Measurements from ENCODE around the gene DLEU7. TPM values are rescaled to one million over a fixed set of nuclear protein-coding genes. Genes with fewer than 3 reads are reported as not detected.

DLEU7 gene
- polyA plus RNA-seq, 1 donor (not counting 4 experiments of a cell fraction or from before 2014, with no cell fraction given), result not detected

DNA sequence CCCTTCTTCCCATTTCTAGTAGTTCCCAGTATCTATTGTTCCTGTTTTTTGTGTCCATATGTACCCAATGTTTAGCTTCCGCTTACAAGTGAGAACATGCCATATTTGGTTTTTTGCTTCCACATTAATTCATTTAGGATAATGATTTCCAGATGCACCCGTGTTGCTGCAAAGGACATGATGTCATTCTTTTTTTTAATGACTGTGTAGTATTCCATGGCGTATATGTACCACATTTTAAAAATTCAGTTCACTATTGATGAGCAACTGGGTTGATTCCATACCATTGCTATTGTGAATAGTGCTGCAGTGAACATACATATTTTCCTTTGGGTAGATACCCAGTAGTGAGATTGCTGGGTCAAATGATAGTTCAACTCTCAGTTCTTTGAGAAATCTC lies 50.5 kb downstream of the DLEU7 start:
- no peak overlapping the region for H3K4me2 ChIP-seq (ENCODE audit: control insufficient read depth, extremely low read depth, insufficient read depth, low read depth, low read length)
- DNase-seq (ENCODE audit: low read depth, low spot score), result no peak
- FAIRE-seq, result no peak
- no peaks in the 10 kb centered on the region for H3K4me1 ChIP-seq (ENCODE audit: control insufficient read depth, extremely low read depth, insufficient read depth, low read length)
- TF ChIP-seq, protein P1, sequence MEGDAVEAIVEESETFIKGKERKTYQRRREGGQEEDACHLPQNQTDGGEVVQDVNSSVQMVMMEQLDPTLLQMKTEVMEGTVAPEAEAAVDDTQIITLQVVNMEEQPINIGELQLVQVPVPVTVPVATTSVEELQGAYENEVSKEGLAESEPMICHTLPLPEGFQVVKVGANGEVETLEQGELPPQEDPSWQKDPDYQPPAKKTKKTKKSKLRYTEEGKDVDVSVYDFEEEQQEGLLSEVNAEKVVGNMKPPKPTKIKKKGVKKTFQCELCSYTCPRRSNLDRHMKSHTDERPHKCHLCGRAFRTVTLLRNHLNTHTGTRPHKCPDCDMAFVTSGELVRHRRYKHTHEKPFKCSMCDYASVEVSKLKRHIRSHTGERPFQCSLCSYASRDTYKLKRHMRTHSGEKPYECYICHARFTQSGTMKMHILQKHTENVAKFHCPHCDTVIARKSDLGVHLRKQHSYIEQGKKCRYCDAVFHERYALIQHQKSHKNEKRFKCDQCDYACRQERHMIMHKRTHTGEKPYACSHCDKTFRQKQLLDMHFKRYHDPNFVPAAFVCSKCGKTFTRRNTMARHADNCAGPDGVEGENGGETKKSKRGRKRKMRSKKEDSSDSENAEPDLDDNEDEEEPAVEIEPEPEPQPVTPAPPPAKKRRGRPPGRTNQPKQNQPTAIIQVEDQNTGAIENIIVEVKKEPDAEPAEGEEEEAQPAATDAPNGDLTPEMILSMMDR (optimal IDR thresholded peaks at IDR 0.05 in 1 of 3, IDR thresholded peaks at IDR 0.05 in 1 of 3, conservative IDR thresholded peaks at IDR 0.05 in 1 of 3; ENCODE audit: extremely low read depth in 1 of 3, insufficient read depth in 2 of 3, low read length in 3 of 3), result no peak
- TF ChIP-seq EZH2 (IDR thresholded peaks at IDR 0.05; ENCODE audit: low read length), result no peak
- H3K9ac ChIP-seq (ENCODE audit: control insufficient read depth, extremely low read depth, insufficient read depth, low read length), result no peak overlapping the region
- no peaks in the 10 kb centered on the region for H3K79me2 ChIP-seq (ENCODE audit: control insufficient read depth, insufficient read depth, low read length)
- H3K4me3 ChIP-seq (ENCODE audit: control insufficient read depth in 2 of 3, extremely low read depth in 1 of 3, insufficient read depth in 2 of 3, low read depth in 1 of 3, low read length in 3 of 3), result no peak overlapping the region
- H4K20me1 ChIP-seq (ENCODE audit: control insufficient read depth, extremely low read depth, insufficient read depth, low read length), result no peaks in the 10 kb centered on the region
- no peak overlapping the region for H2AFZ ChIP-seq (ENCODE audit: control insufficient read depth, low read length)
- H3K9me3 ChIP-seq (ENCODE audit: control insufficient read depth, low read depth, low read length), result no peaks in the 10 kb centered on the region
- no peaks in the 10 kb centered on the region for H3K27me3 ChIP-seq (ENCODE audit: control insufficient read depth, extremely low read depth, insufficient read depth, low read length)
- H3K9me1 ChIP-seq (ENCODE audit: control insufficient read depth, extremely low read depth, insufficient read depth, low read length), result no peaks in the 10 kb centered on the region
- H3K36me3 ChIP-seq (ENCODE audit: control insufficient read depth in 2 of 2, extremely low read depth in 1 of 2, insufficient read depth in 2 of 2, low read length in 2 of 2), result no peaks in the 10 kb centered on the region
- no peak overlapping the region for H3K27ac ChIP-seq (ENCODE audit: control insufficient read depth, insufficient read depth, low read length)
- dilution Hi-C loops (cut with MboI; ENCODE audit: extremely low pct_ligation_motif_present, low sequenced_read_pairs), result no loop called here

DNA sequence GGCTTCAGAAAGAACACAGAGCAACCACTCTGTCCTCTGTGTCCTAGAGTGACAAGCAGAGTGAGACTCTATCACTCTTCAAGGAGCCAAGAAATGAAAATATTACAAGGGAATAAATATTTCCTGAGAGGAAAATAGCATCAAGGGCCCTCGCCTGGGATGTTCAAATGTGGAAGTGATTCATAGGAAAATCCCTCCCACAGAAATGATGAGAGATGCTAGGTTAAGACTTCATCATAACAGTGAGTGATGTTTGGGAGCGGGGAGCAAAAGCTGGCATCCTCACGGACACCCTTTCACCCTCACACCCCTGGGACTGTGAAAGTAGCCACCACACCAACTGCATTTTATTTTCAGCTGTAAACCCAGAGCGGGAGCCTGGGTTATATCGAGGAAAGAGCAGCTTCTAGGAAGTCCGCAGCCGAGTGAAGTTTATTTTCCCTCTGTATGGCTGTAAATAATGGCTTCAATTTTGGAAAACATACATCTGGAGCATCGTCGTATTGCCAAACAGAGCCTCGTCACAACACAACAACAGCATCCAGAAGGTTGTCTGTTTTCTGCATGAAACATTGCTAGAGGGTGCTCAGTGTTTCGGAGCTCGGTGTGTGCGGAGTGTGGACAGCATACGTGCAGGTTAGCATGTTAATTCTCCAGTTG lies 54.8 kb downstream of the DLEU7 start:
- H3K79me2 ChIP-seq (ENCODE audit: control insufficient read depth, insufficient read depth, low read length), result no peaks in the 10 kb centered on the region
- H3K9ac ChIP-seq (ENCODE audit: control insufficient read depth, extremely low read depth, insufficient read depth, low read length), result no peak overlapping the region
- no peak for DNase-seq (ENCODE audit: low read depth, low spot score)
- no peaks in the 10 kb centered on the region for H3K36me3 ChIP-seq (ENCODE audit: control insufficient read depth in 2 of 2, extremely low read depth in 1 of 2, insufficient read depth in 2 of 2, low read length in 2 of 2)
- H2AFZ ChIP-seq (ENCODE audit: control insufficient read depth, low read length), result no peak overlapping the region
- no peak for FAIRE-seq
- peaks cover 2% of the 10 kb centered on the region for H3K27me3 ChIP-seq (ENCODE audit: control insufficient read depth, extremely low read depth, insufficient read depth, low read length)
- H3K4me3 ChIP-seq (ENCODE audit: control insufficient read depth in 2 of 3, extremely low read depth in 1 of 3, insufficient read depth in 2 of 3, low read depth in 1 of 3, low read length in 3 of 3), result no peak overlapping the region
- H4K20me1 ChIP-seq (ENCODE audit: control insufficient read depth, extremely low read depth, insufficient read depth, low read length), result no peaks in the 10 kb centered on the region
- H3K4me1 ChIP-seq (ENCODE audit: control insufficient read depth, extremely low read depth, insufficient read depth, low read length), result no peaks in the 10 kb centered on the region
- no peaks in the 10 kb centered on the region for H3K9me1 ChIP-seq (ENCODE audit: control insufficient read depth, extremely low read depth, insufficient read depth, low read length)
- no peaks in the 10 kb centered on the region for H3K9me3 ChIP-seq (ENCODE audit: control insufficient read depth, low read depth, low read length)
- no peak for TF ChIP-seq EZH2 (IDR thresholded peaks at IDR 0.05; ENCODE audit: low read length)
- TF ChIP-seq, protein P1 (optimal IDR thresholded peaks at IDR 0.05 in 1 of 3, IDR thresholded peaks at IDR 0.05 in 1 of 3, conservative IDR thresholded peaks at IDR 0.05 in 1 of 3; ENCODE audit: extremely low read depth in 1 of 3, insufficient read depth in 2 of 3, low read length in 3 of 3), result no peak
- dilution Hi-C loops (cut with MboI; ENCODE audit: extremely low pct_ligation_motif_present, low sequenced_read_pairs), result no loop called here
- no peak overlapping the region for H3K27ac ChIP-seq (ENCODE audit: control insufficient read depth, insufficient read depth, low read length)
- H3K4me2 ChIP-seq (ENCODE audit: control insufficient read depth, extremely low read depth, insufficient read depth, low read depth, low read length), result no peak overlapping the region
